HG03342 (cell line): ENCODE results near the gene REP15.
"Not testable (repeated sequence)": the region's sequence is repeated elsewhere in the genome, so short reads cannot be mapped to it uniquely, and the experiment has no call there.

ENCODE experiments used
- ATAC-seq: cut with Tn5 transposase; IDR thresholded peaks from one replicate; pipeline ENCODE4 v1.9.1; 2021; ENCODE audit warnings: mild to moderate bottlenecking, moderate library complexity; ENCODE audit not compliant: unreplicated experiment

REP15 gene

GRCh38 chr12:27695556-27696292 lies 523 bp upstream of the REP15 start:
- ATAC-seq: no peak

DNA sequence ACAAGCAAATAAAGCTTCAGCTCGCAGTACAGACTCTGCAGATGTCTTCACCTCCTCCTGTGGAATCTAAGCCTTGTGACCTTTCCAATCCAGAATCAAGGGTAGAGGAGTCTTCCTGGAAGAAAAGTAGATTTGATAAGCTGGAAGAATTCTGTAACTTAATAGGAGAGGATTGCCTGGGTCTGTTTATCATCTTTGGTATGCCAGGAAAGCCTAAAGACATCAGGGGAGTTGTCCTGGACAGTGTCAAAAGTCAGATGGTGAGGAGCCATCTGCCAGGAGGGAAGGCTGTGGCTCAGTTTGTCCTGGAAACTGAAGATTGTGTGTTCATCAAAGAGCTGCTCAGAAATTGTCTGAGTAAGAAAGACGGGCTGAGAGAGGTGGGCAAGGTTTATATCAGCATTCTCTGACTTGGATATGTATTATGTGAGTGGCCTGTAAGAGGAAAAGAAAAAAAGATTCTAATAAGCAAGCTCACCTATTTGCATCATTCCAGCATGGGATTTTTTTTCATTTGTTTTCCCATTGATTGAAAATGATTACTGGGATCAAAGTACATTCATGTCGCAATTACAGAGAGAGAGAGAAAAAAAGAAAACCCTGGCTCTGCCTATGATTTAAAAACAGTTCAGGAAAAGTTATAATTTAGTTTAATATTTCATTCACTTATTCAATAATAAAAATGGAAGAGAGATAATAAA lies 767 bp downstream of the REP15 start:
- ATAC-seq: no peak

GRCh38 chr12:27703720-27704452 lies 7.6 kb downstream of the REP15 start:
- peak; percentile 83 for ATAC-seq

- ATAC-seq: no peak
Measured at GRCh38 chr12:27705263-27705662, 9.0 kb downstream of the REP15 start.

GRCh38 chr12:27707216-27707615 lies 11.0 kb downstream of the REP15 start:
- ATAC-seq: no peak

GRCh38 chr12:27709212-27709931 lies 13.1 kb downstream of the REP15 start:
- ATAC-seq: no peak

DNA sequence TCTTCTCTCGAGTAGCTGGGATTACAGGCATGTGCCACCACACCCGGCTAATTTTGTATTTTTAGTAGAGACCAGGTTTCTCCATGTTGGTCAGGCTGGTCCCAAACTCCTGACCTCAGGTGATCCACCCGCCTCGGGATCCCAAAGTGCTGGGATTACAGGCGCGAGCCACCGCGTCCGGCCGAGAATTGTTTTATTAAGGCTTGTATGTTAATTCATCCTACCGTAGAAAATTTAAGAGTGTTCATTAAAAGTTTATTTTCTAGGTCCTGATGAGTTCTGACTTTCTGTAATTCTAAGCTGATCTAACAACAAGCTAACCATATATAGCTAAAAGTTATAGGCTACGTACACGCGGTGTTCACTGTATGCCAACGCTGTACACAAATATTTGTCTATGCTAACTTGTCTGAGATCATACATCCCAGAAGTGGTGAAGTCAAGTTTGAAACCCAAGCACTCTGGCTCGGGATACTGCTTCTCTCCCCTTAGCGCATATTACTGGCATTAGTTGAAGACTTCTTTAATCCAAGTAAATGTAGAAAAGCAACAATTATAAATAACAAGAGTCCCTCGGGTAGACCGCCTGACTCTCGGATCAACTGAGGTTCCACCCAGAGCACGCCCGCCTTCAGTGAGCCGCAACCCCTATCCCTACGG lies 13.8 kb downstream of the REP15 start:
- ATAC-seq: peak; percentile 42

DNA sequence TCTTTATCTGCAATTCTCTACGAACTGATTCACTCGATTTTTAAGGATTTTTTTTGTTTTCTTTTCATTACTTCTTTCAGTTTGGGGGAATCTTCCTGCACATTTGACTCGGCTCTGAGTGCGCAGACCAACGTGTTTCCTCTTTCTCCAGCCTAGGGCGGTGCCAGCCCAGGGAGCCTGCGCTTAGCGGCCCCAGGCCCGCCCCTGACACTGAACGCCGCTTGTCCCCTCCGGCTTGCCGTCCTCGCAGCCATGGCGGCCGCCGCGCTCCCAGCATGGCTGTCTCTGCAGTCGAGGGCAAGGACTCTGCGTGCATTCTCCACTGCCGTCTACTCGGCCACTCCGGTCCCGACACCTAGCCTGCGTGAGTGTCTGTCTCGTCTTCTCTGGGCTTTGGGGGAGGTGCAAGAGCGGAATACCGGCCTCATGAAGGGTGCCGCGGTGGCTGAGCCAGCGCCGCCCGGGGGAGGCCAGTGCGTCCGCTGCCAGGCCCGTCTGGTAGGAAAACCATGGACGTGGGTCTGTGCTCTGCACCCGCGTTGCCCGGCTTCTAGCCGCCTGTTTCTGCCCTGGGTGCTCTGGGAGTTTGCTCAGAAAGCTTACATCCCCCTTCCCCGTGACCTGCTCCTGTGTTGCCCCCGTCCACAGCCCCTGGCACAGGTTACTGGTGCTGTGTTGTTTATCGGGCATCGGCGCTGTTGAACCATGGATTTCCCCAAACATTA lies 14.5 kb downstream of the REP15 start, which contains the start of gene MRPS35:
Gene MRPS35 (plus strand): TSS at position 241 of the 725 bp plus-strand sequence. CDS start 12 bp downstream, at position 253.
- peak; percentile 96 for ATAC-seq

GRCh38 chr12:27711317-27711682 lies 15.1 kb downstream of the REP15 start:
- ATAC-seq: peak; percentile 26

- ATAC-seq: no peak
Measured at GRCh38 chr12:27711967-27712366, 15.7 kb downstream of the REP15 start.

DNA sequence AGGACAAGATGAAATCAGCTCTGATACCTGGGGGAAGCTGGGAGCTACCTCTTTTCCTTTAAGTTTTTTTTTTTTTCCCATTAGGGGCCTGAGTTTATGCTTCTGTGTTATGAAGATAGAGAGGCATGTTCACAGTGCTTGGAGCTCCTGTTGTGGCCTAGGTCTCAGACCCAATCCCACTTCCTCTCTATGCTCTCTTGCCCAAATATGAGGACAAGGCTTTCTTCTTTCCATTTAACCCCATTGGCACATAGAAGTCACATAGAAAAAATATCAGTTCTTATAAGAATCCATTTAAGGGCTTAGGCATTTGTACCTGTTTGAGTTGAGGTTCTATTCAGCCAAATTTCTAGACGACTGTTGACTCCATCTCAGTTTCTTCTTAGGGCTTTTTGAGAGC lies 27.0 kb downstream of the REP15 start:
- no peak for ATAC-seq

DNA sequence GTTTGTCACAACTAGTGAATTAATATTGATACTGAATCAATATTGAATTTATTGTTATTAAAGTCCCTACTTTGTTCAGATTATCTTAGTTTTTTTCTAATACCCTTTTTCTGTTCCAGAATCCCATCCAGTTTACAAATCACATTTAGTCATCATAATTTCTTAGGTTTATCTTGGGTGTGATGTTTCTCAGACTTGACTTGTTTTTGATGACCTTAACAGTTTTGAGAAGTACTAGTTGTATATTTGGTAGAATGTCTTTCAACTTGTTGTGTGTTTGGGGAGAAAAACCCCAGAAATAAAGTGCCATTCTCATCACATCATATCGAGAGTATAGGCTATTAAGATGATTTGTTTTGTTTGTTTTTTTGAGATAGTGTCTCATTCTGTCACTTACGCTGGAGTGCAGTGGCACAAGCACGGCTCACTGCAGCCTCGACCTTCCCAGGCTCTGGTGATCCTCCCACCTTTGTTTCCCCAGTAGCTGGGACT lies 33.9 kb downstream of the REP15 start:
- ATAC-seq: no peak

- ATAC-seq: peak; percentile 47
Measured at GRCh38 chr12:27732281-27732680, 36.0 kb downstream of the REP15 start.

- ATAC-seq: no peak
Measured at GRCh38 chr12:27733052-27733656, 36.9 kb downstream of the REP15 start.

DNA sequence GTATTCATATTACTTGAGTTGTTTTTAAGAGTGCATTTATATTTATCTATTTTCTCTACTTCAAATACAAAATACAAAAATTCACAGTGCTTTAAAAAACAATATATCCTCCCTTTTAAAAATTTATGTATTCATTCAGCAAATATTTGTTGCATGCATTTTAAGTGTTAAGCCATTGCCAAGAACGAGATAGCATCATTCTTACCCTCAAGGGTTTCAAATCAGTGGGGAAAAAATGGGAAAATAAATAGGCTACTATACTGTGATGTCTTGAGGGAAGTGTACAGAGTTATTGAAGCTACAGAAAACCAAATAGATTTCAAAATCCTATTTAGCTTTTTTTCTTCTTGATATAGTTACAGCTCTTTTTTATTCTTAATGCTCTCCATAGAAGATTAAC lies 37.5 kb downstream of the REP15 start:
- ATAC-seq: no peak

GRCh38 chr12:27734321-27734720 lies 38.1 kb downstream of the REP15 start:
- ATAC-seq: not testable (repeated sequence)

GRCh38 chr12:27743601-27744000 lies 47.4 kb downstream of the REP15 start:
- ATAC-seq: no peak

- not testable (repeated sequence) for ATAC-seq
Measured at GRCh38 chr12:27745734-27746133, 49.5 kb downstream of the REP15 start.
